Neural cell (in vitro differentiated cells): Measurements from ENCODE around the gene AMBN. TPM values are rescaled to one million over a fixed set of nuclear protein-coding genes. Genes with fewer than 3 reads are reported as not detected.

Source experiments
- H2AFZ ChIP-seq: fragments of 200-600, 300-800 bp; sonication (generic), shearing (Covaris generic); 2 replicates; pipeline ENCODE4 v1.6.0; 2014; ENCODE audit warnings: low read depth, mild to moderate bottlenecking, antibody characterized with exemption, low read length, moderate library complexity
- H3F3A ChIP-seq: fragments of 200-600 bp; shearing (Covaris generic); 2 replicates; pipeline ENCODE4 v1.6.1; 2016; ENCODE audit warnings: mild to moderate bottlenecking, moderate library complexity, mixed read lengths, antibody characterized with exemption, low read length; ENCODE audit not compliant: insufficient read depth, poor library complexity, severe bottlenecking
- H3K27ac ChIP-seq: fragments of 200-600, 300-800 bp; sonication (generic), shearing (Covaris generic); 2 replicates; pipeline ENCODE4 v1.5.1; 2014; ENCODE audit warnings: mild to moderate bottlenecking, low read length, moderate library complexity
- H3K27me3 ChIP-seq: fragments of 300-800, 200-600 bp; sonication (generic), shearing (Covaris generic); 2 replicates; pipeline ENCODE4 v1.6.0; 2014; ENCODE audit warnings: mild to moderate bottlenecking, low read depth, low read length, moderate library complexity; ENCODE audit not compliant: insufficient read depth
- H3K36me3 ChIP-seq: fragments of 300-800, 200-600 bp; sonication (generic), shearing (Covaris generic); 2 replicates; pipeline ENCODE4 v1.5.1; 2014; ENCODE audit warnings: mild to moderate bottlenecking, antibody characterized with exemption, low read length, moderate library complexity; ENCODE audit not compliant: insufficient read depth
- H3K4me2 ChIP-seq: fragments of 300-800, 200-600 bp; sonication (generic), shearing (Covaris generic); 2 replicates; pipeline ENCODE4 v1.6.0; 2014; ENCODE audit warnings: mild to moderate bottlenecking, low read length
- H3K4me3 ChIP-seq: fragments of 300-800, 200-600 bp; sonication (generic), shearing (Covaris generic); 2 replicates; pipeline ENCODE4 v1.5.1; 2014; ENCODE audit warnings: mild to moderate bottlenecking, low read length, moderate library complexity
- H3K79me2 ChIP-seq: fragments of 200-600 bp; shearing (Covaris generic); replicated peaks from 2 replicates; pipeline ENCODE4 v1.6.0; 2014; ENCODE audit warnings: mild to moderate bottlenecking, low read length, moderate library complexity; ENCODE audit not compliant: insufficient read depth
- H3K9ac ChIP-seq: fragments of 300-800, 200-600 bp; sonication (generic), shearing (Covaris generic); 2 replicates; pipeline ENCODE4 v1.6.1; 2016; ENCODE audit warnings: mild to moderate bottlenecking, low read length, mixed read lengths
- H3K9me2 ChIP-seq: fragments of 200-600 bp; shearing (Covaris generic); 2 replicates; pipeline ENCODE4 v1.6.1; 2016; ENCODE audit warnings: mild to moderate bottlenecking, low read length, mixed read lengths; ENCODE audit not compliant: insufficient read depth
- H3K9me3 ChIP-seq: fragments of 200-600, 300-800 bp; sonication (generic), shearing (Covaris generic); 2 replicates; pipeline ENCODE4 v1.6.1; 2016; ENCODE audit warnings: mild to moderate bottlenecking, mixed run types, low read length, moderate library complexity, mixed read lengths
- H4K20me1 ChIP-seq: fragments of 200-600 bp; shearing (Covaris generic); 2 replicates; pipeline ENCODE4 v1.6.1; 2016; ENCODE audit warnings: mild to moderate bottlenecking, mixed run types; ENCODE audit not compliant: insufficient read depth
- CTCF ChIP-seq: fragments of 450-650 bp; IDR thresholded peaks from 2 replicates; pipeline ENCODE4 v1.5.1; 2014; ENCODE audit warnings: antibody characterized with exemption, mild to moderate bottlenecking, moderate library complexity; ENCODE audit not compliant: poor library complexity, severe bottlenecking
- EP300 ChIP-seq: fragments of 450-650 bp; conservative IDR thresholded peaks from 2 replicates; pipeline ENCODE4 v1.6.1; 2014; ENCODE audit warnings: antibody characterized with exemption, mild to moderate bottlenecking, moderate library complexity; ENCODE audit not compliant: poor library complexity, severe bottlenecking
- EZH2 ChIP-seq: fragments of 200-600, 300-800 bp; shearing (Covaris generic), sonication (generic); IDR thresholded peaks from 2 replicates; pipeline ENCODE4 v1.6.1; 2014; ENCODE audit warnings: antibody characterized with exemption, low read length, borderline replicate concordance, mild to moderate bottlenecking; ENCODE audit not compliant: insufficient read depth, poor library complexity, severe bottlenecking
- MXI1 ChIP-seq: fragments of 450-650 bp; conservative IDR thresholded peaks from 2 replicates; pipeline ENCODE4 v1.6.1; 2014; ENCODE audit warnings: antibody characterized with exemption, mild to moderate bottlenecking; ENCODE audit not compliant: poor library complexity, severe bottlenecking
- POLR2AphosphoS5 ChIP-seq: IDR thresholded peaks from 2 replicates; pipeline ENCODE4 v1.6.1; 2012
- RAD21 ChIP-seq: fragments of 450-650 bp; conservative IDR thresholded peaks from 2 replicates; pipeline ENCODE4 v1.6.1; 2014; ENCODE audit warnings: antibody characterized with exemption, mild to moderate bottlenecking, moderate library complexity
- REST ChIP-seq: IDR thresholded peaks from 2 replicates; pipeline ENCODE4 v1.6.1; 2012; ENCODE audit warnings: borderline replicate concordance
- SMC3 ChIP-seq: fragments of 450-650 bp; conservative IDR thresholded peaks from 2 replicates; pipeline ENCODE4 v1.6.1; 2014; ENCODE audit warnings: antibody characterized with exemption, mild to moderate bottlenecking, moderate library complexity; ENCODE audit not compliant: poor library complexity
- TAF1 ChIP-seq: IDR thresholded peaks from 2 replicates; pipeline ENCODE4 v1.6.1; 2012; ENCODE audit warnings: low read depth
- polyA plus RNA-seq: library from polyadenylated mRNA; depleted of rRNA; stranded (reverse); fragments of >200 nt; gene quantifications from 2 replicates; pipeline ENCODE4 v1.2.3, GENCODE V29; 2014

AMBN gene
- polyA plus RNA-seq, 1 donor from 2014 or later: 1.2 TPM

GRCh38 chr4:70627620-70628019 lies 35.6 kb downstream of the AMBN start:
- no peak for TF ChIP-seq POLR2AphosphoS5
- no peak for TF ChIP-seq MXI1
- no peak for TF ChIP-seq CTCF
- no peak for TF ChIP-seq EP300
- no peak for TF ChIP-seq RAD21
- TF ChIP-seq EZH2: no peak
- TF ChIP-seq REST: no peak
- no peak for TF ChIP-seq TAF1
- TF ChIP-seq SMC3: no peak

GRCh38 chr4:70628444-70628843 lies 36.4 kb downstream of the AMBN start, which contains the start of gene ENAM:
Gene ENAM (plus strand): TSS chr4:70628744. CDS start chr4:70629501, 757 bp downstream.
- Histone ChIP-seq H3K4me2 (no peak within 1 kb of the TSS), H3F3A (no peaks in the 10 kb centered on the region), H3K9me2 (no peaks in the 10 kb centered on the region), H3K27ac (no peak within 1 kb of the TSS), H3K4me3 (no peak within 1 kb of the TSS), H4K20me1 (no peaks in the 10 kb centered on the region), H3K79me2 (no peaks in the 10 kb centered on the region), H3K27me3 (no peaks in the 10 kb centered on the region), H3K9me3 (no peaks in the 10 kb centered on the region), H3K36me3 (no peaks in the 10 kb centered on the region), H3K9ac (no peak within 1 kb of the TSS), H2AFZ (no peak within 1 kb of the TSS)
- TF ChIP-seq TAF1 (no peak), SMC3 (no peak), CTCF (no peak), MXI1 (no peak), RAD21 (no peak), EZH2 (no peak), REST (no peak)

More at GRCh38 chr4:70627620-70628019, 35.6 kb downstream of the AMBN start:
- H3K27ac ChIP-seq: no peak overlapping the region
- H3K36me3 ChIP-seq: no peaks in the 10 kb centered on the region
- H3F3A ChIP-seq: no peaks in the 10 kb centered on the region
- H3K4me2 ChIP-seq: no peak overlapping the region
- no peak overlapping the region for H3K4me3 ChIP-seq
- H3K9me2 ChIP-seq: no peaks in the 10 kb centered on the region
- H3K9ac ChIP-seq: no peak overlapping the region
- no peak overlapping the region for H2AFZ ChIP-seq
- H3K9me3 ChIP-seq: no peaks in the 10 kb centered on the region
- H3K79me2 ChIP-seq: no peaks in the 10 kb centered on the region
- no peaks in the 10 kb centered on the region for H3K27me3 ChIP-seq
- no peaks in the 10 kb centered on the region for H4K20me1 ChIP-seq
